ENCODE results near the gene METAP1.

METAP1 gene

GRCh38 chr4:99025506-99025905 is 30.0 kb downstream of the METAP1 start:
- no peak for DNase-seq (ENCODE audit: low spot score)
- TF ChIP-seq CTCF (IDR thresholded peaks at IDR 0.05; ENCODE audit: borderline replicate concordance, control extremely low read depth, extremely low read depth, insufficient read depth, missing control alignments): no peak
- in situ Hi-C loops (cut with MboI; ENCODE audit: low sequenced_read_pairs, unreplicated experiment): no loop called here

GRCh38 chr4:99027304-99027703 is 31.8 kb downstream of the METAP1 start:
- DNase-seq (ENCODE audit: low spot score): no peak
- no peak for TF ChIP-seq CTCF (IDR thresholded peaks at IDR 0.05; ENCODE audit: borderline replicate concordance, control extremely low read depth, extremely low read depth, insufficient read depth, missing control alignments)
- in situ Hi-C loops (cut with MboI; ENCODE audit: low sequenced_read_pairs, unreplicated experiment): no loop called here

DNA sequence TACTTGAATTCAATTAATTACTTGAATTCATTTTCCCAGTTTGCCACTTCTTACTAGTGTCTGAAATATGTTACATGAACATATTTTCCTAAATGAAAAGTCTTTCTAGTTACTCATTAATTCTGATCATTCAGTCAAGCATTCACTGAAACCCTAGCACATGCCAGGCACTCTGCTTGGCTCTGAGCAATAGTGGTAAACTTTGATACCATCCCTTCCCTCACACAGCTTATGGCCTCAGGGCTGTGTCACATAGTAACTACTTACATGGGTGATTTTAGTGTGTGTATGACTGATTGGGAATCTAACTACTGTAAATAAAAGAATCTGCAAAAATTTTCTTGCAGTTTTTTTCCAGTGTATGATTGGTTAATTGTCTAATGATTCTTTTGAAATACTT is 32.7 kb downstream of the METAP1 start:
- no peak for DNase-seq (ENCODE audit: low spot score)
- in situ Hi-C loops (cut with MboI; ENCODE audit: low sequenced_read_pairs, unreplicated experiment): no loop called here
- no peak for TF ChIP-seq CTCF (IDR thresholded peaks at IDR 0.05; ENCODE audit: borderline replicate concordance, control extremely low read depth, extremely low read depth, insufficient read depth, missing control alignments)

GRCh38 chr4:99029018-99029735 is 33.7 kb downstream of the METAP1 start:
- in situ Hi-C loops (cut with MboI; ENCODE audit: low sequenced_read_pairs, unreplicated experiment): no loop called here
- TF ChIP-seq CTCF (IDR thresholded peaks at IDR 0.05; ENCODE audit: borderline replicate concordance, control extremely low read depth, extremely low read depth, insufficient read depth, missing control alignments): no peak
- no peak for DNase-seq (ENCODE audit: low spot score)

- in situ Hi-C loops (cut with MboI; ENCODE audit: low sequenced_read_pairs, unreplicated experiment): no loop called here
- no peak for TF ChIP-seq CTCF (IDR thresholded peaks at IDR 0.05; ENCODE audit: borderline replicate concordance, control extremely low read depth, extremely low read depth, insufficient read depth, missing control alignments)
These were observed 34.3 kb downstream of the METAP1 start for GRCh38 chr4:99029852-99030251.

GRCh38 chr4:99033956-99034355 is 38.4 kb downstream of the METAP1 start:
- DNase-seq (ENCODE audit: low spot score): no peak
- in situ Hi-C loops (cut with MboI; ENCODE audit: low sequenced_read_pairs, unreplicated experiment): no loop called here
- no peak for TF ChIP-seq CTCF (IDR thresholded peaks at IDR 0.05; ENCODE audit: borderline replicate concordance, control extremely low read depth, extremely low read depth, insufficient read depth, missing control alignments)

More at GRCh38 chr4:99029852-99030251, 34.3 kb downstream of the METAP1 start:
- no peak for DNase-seq (ENCODE audit: low spot score)
